Embryonic facial prominence (tissue), 1 donor: Measurements from ENCODE around the gene SPOCK2.
"Not testable (repeated sequence)": the region's sequence is repeated elsewhere in the genome, so short reads cannot be mapped to it uniquely, and the experiment has no call there.

Source experiments
- DNase-seq: peaks from one replicate; pipeline ENCODE4 v3.0.0-alpha.2; 2016; ENCODE audit errors: extremely low spot score

Gene SPOCK2

GRCh38 chr10:72032409-72033162 is 55.8 kb downstream of the SPOCK2 start:
- not testable (repeated sequence) for DNase-seq

GRCh38 chr10:72031706-72032105 is 56.6 kb downstream of the SPOCK2 start:
- DNase-seq = no peak

DNA sequence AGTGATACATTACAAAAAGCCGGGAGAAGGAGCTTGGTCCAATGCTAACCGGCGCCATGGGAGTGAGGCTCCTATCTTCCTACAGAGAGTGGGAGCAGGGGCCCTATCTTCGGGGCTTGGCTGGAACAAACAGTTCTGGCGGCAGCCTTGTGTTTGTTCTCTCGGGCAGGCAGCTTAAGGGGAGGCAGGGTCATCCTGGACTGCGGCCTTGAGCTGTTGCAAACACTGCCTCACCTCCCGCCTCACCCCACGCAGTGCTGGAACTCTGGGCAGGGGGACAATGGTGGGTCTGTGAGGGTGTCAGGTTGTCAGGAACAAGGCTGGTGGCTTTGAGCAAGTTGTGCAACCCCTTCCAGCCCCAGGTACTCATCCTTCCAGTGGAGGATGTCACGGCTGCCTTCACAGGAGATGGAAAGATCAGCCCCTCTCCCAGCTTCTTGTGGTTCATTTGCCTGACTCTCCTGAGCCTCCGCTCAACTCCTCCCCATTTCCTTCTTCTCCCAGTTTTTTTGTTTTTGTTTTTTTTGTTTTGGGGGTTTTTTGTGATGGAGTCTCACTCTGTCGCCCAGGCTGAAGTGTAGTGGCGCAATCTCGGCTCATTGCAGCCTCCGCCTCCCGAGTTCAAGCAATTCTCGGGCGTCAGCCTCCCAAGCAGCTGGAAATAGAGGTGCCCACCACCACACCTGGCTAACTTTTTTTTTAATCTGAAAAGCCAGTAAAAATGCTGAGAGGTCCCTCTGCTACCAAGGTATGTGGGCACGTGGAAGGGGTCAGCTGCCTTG is 57.4 kb downstream of the SPOCK2 start:
- no peak for DNase-seq

DNA sequence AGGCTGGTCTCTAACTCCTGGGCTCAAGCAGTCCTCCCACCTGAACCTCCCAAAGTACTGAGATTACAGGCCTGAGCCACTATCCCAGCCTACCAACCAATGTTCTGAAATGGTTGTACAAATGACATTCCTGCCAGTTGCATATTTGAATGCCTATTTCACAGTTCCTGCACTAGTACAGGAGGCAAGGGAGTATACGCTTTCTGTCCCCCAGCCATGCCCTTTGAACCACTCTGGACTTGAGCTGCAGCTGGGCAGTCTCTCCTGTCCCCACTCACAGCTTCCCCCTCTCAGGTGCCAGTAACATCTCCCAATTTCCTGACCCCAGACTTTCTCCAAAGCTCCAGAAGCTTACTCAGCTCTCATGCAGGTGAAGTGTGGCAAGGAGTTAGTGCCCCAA is 58.9 kb downstream of the SPOCK2 start:
- DNase-seq = no peak

DNA sequence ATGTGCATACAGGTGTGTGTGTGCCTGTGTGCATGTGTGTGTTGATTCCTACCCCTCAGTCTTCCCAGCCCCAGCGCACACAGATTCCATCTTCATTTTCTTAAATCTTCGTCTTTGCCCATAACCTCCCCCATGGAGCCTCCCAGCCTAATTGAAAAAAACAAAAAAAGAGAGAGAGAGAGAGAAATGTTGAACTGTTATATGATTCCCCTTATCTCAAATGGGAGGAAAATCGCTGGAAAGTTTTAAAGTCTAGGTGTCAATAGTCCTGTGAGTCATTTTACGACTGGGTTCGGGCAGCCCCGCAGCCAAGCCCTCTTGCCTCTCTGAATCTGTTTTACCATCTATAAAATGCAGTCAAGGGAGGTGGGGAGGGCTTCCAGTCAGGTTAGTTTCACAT is 60.9 kb downstream of the SPOCK2 start:
- DNase-seq = no peak

DNA sequence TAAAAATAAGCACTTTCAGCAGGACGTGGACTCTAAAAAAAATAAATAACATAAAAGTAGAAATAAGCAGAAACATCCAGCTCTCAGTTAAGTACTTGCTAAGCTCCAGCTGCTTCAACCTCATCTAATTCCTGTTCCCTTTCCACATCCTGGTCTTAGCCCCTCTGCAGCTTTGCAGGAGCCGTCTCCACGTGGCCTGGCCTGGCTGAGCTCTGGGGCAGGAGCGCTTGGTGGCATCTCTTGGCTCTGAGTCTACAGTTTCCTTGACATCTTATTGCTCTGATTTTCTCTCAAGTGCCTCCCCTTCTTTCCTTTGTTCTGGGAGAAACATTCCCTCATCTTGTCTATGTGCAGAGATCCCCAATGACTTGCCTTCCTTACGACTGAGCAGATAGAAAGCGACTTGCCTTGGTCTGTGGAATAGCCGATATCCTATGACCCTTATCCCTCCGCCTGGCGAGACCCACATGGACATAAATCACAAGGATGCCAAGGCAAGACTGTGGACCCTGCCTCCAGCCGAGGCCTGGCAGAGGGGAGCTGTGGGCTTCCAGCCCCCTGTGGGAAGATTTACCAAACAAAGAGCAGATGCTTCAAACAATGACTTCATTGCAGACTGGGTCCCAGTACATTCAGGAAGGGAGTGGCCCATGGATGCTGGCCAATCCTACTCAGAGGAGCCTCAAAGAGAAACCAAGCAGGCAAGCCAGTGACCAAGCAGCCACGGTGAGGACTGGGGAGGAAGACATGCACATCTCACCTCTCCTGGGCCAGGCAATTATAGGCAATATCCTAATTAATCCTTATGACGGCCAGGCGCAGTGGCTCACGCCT is 61.9 kb downstream of the SPOCK2 start:
- no peak for DNase-seq

GRCh38 chr10:72025832-72026231 is 62.5 kb downstream of the SPOCK2 start:
- no peak for DNase-seq

GRCh38 chr10:72025400-72025799 is 63.0 kb downstream of the SPOCK2 start:
- DNase-seq = no peak

- no peak for DNase-seq
Measured at GRCh38 chr10:72024596-72024995, 63.8 kb downstream of the SPOCK2 start.

DNA sequence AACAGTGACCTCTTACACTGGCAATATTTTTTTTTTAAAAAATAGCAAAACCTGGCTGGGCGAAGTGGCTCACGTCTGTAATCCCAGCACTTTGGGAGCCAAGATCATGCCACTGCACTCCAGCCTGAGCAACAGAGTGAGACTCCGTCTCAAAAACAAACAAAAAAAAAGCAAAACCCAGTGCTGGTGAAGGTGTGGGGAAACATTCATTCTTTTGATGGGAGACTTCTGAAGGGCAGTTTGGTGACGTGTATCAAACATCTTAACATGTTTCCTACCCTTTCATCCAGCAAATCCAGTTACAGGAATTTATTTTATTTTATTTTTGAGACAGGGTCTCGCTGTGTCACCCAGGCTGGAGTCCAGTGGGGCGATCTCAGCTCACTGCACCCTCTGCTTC is 66.1 kb downstream of the SPOCK2 start:
- no peak for DNase-seq

- no peak for DNase-seq
Measured at GRCh38 chr10:72020914-72021809, 67.2 kb downstream of the SPOCK2 start.

DNA sequence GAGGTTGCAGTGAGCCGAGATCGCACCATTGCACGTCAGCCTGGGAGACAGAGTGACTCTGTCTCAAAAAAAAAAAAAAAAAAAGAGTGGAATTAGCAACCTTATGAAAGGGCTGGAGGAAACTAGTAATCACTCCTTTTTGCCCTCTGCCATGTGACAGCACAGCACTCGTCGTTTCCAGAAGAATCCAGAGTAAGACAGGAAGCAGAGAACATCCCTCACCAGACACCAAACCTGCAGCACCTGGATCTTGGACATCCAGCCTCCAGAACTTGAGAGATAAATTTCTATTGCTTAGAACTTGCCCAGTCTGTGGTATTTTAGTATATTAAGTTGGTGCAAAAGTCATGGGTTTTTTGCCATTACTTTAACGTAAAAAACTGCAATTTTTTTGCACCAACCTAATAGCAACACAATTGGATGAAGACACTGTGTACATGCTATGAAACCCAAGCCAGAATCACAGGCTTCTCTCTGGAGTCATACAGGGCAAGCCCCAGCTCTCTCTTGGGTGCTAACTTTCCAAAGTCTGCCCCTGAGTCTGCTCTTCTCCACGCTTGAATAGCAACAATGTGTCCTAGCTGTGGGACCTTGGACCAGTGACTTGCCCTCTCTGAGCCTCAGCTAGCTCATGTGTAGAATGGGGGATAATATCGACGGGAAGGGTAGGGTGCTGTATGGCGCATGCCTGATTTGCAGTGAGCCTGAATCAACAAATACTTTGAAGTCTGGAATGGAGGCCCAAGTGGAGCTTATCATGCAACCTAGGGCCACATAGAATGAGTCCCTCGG is 69.1 kb downstream of the SPOCK2 start:
- no peak for DNase-seq

DNA sequence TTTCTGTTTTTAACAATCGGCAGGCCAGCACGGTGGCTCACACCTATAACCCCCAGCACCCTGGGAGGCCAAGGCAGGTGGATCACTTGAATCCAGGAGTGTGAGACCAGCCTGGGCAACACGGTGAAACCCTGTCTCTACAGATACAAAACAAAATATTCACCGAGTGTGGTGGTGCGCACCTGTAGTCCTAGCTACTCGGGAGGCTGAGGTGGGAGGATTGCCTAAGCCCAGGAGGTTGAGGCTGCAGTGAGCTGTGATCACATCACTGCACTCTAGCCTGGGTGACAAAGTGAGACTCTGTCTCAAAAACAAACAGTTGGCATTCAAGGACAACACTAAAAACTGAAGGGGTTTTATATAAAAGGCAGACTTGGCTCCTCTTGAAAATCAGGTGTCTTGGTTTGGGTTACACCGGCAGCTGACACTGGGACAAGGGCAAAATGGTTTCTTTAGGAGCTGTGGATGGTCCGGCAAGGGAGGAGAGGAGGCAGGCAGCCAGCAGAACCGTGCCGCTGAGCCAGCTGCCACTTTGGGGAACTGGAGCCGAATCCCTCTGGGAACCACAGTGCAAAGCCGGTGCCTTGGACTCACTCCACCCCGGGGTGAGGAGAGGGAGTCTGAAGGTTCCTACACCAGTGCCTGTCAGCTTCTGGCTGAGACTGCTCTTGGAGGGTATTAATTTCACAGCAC is 71.6 kb downstream of the SPOCK2 start:
- DNase-seq = no peak

DNA sequence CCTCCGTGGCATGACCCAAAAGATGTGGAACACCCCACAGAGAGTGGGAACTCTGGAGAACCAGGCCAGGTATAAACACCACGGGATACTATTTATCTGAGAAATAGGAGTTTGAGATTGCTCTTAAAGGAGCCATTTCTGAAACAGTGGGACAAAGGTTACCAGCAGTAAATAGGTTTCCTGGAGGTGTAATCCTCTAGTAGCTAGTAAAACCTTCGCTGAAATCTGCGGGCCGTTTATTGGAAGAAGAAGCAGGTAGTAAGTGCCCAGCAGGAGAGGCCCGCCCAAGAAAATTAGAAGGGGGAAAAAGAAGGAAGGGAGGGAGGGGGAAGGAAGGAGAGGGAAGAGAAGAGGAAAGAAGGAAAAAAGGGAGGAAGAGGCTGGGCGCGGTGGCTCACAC is 72.5 kb downstream of the SPOCK2 start:
- no peak for DNase-seq

DNA sequence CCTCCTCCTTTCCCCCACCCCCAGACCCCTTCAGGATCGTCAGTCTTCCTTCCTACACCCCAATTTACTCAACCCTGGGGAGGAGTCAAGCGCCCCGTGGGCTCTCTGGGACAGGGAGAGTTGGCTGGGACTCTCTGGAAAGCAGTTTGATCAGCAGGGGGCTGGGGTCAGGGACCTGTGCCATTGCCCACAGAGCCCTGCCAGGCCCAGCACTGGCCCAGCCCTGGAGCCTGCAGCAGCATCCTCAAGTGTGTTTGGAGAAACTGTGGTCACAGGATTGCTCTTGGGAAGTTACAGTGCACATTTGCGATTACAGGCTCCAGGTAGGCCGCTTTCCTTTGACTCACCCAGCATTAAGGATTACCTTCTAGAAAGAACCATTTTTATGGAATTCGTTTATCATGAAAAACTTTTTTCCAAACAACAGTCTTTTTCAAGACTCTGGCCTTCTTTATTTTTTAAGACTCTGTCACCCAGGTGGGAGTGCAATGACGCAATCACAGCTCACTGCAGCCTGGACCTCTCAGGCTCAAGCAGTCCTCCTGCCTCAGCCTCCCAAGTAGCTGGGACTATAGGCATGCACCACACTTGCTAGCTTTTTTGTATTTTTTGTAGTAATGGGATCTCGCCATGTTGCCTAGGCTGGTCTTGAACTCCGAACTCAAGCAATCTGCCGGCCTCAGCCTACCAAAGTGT is 73.4 kb downstream of the SPOCK2 start:
- DNase-seq = no peak

GRCh38 chr10:72014197-72014596 is 74.2 kb downstream of the SPOCK2 start:
- no peak for DNase-seq

- DNase-seq = no peak
Measured at GRCh38 chr10:72013202-72013945, 75.0 kb downstream of the SPOCK2 start.

DNA sequence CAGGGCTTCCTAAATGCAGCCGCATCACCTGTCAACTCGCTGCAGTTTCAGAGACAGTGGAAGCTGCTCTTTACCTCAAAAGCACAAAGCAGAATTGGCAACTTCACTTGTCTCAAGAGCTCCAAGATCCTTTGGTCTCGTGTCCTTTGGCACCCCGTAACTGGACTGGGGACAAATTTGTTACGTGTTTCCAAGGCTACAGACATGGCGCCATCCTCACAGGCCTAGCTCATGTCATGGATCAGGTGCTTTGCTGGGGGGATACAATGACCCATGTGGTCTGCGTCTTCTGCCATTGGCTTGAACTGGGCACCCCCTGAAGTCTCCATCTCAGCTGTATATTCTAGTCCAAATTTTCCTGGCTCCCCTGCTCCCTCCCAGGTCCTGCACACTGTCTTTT is 75.6 kb downstream of the SPOCK2 start:
- DNase-seq = no peak
